Measurements from ENCODE around the gene CACNA2D4.

- TF ChIP-seq CTCF (IDR thresholded peaks at IDR 0.05 in 4 of 5, conservative IDR thresholded peaks at IDR 0.05 in 1 of 5) (no peak), POLR2A (IDR thresholded peaks at IDR 0.05) (no peak)
Measured at GRCh38 chr12:1870998-1871917, 47.2 kb downstream of the CACNA2D4 start.
